HepG2 (cell line): Measurements from ENCODE around the gene DOCK1.
"Not testable (repeated sequence)": the region's sequence is repeated elsewhere in the genome, so short reads cannot be mapped to it uniquely, and the experiment has no call there.

Source experiments
- EZH2 ChIP-seq: conservative IDR thresholded peaks from 2 replicates; pipeline ENCODE4 v1.6.1; 2012; ENCODE audit warnings: mild to moderate bottlenecking, low read depth, low read length, moderate library complexity
- HOXD1 ChIP-seq: sonication (generic); formaldehyde crosslinking; IDR thresholded peaks from 2 replicates; pipeline ENCODE4 v1.5.0; 2020; ENCODE audit warnings: missing genetic modification reagents
- PCBP2 ChIP-seq: fragments of 200-400 bp; formaldehyde crosslinking; optimal IDR thresholded peaks from 2 replicates; pipeline ENCODE3; 2018; ENCODE audit warnings: low read length, low read depth; ENCODE audit not compliant: poor library complexity, severe bottlenecking
- RELA ChIP-seq: sonication (generic); formaldehyde crosslinking; IDR thresholded peaks from 2 replicates; pipeline ENCODE4 v1.4.0; 2020; ENCODE audit warnings: missing genetic modification reagents
- ZBTB20 ChIP-seq: sonication (generic); formaldehyde crosslinking; IDR thresholded peaks from 2 replicates; pipeline ENCODE4 v1.8.1; 2023; ENCODE audit warnings: missing genetic modification reagents, low read depth, mild to moderate bottlenecking, borderline replicate concordance
- ZFX ChIP-seq: sonication (generic); formaldehyde crosslinking; IDR thresholded peaks from 2 replicates; pipeline ENCODE4 v1.4.0; 2020; ENCODE audit warnings: mild to moderate bottlenecking, low read depth, missing genetic modification reagents, moderate library complexity
- TF ChIP-seq, protein P1 (sequence below), 2 experiments: fragments of 450-650 bp in 1 of 2; sonication (generic) in 1 of 2; formaldehyde crosslinking; IDR thresholded peaks; 2 replicates each; pipeline versions ENCODE4 v1.5.0 to v1.8.0; 2020 to 2022; ENCODE audit warnings: mild to moderate bottlenecking in 1 of 2, missing genetic modification reagents in 1 of 2

DNA sequence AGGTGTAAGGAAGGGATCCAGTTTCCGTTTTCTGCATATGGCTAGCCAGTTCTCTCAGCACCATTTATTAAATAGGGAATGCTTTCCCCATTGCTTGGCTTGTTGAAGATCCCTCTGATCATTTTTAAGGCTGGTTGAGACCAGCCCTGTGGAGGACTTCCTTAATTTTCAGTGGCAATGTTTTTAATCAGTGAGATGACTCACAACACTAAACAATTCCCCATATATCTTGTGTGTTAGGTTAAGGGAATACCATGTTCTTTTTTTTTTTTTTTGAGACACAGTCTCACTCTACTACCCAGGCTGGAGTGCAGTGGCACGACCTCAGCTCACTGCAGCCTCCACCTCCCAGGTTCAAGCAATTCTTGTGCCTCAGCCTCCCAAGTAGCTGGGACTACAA lies 404.4 kb downstream of the DOCK1 start:
- not testable (repeated sequence) for TF ChIP-seq ZBTB20 (CRISPR knock-in tag); RELA (CRISPR knock-in tag); ZFX (CRISPR knock-in tag); EZH2; PCBP2; HOXD1 (CRISPR knock-in tag)
- TF ChIP-seq, protein P1, sequence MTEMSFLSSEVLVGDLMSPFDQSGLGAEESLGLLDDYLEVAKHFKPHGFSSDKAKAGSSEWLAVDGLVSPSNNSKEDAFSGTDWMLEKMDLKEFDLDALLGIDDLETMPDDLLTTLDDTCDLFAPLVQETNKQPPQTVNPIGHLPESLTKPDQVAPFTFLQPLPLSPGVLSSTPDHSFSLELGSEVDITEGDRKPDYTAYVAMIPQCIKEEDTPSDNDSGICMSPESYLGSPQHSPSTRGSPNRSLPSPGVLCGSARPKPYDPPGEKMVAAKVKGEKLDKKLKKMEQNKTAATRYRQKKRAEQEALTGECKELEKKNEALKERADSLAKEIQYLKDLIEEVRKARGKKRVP (CRISPR knock-in tag; IDR thresholded peaks at IDR 0.05) = not testable (repeated sequence)
